GM12872 (cell line): Measurements from ENCODE around the gene TNP2.

Source experiments
- TF ChIP-seq, protein P1 (sequence below): IDR thresholded peaks from 3 replicates; pipeline ENCODE4 v1.5.1; 2011; ENCODE audit warnings: low read depth, mild to moderate bottlenecking, low read length, moderate library complexity; ENCODE audit not compliant: insufficient read depth

TNP2 gene

DNA sequence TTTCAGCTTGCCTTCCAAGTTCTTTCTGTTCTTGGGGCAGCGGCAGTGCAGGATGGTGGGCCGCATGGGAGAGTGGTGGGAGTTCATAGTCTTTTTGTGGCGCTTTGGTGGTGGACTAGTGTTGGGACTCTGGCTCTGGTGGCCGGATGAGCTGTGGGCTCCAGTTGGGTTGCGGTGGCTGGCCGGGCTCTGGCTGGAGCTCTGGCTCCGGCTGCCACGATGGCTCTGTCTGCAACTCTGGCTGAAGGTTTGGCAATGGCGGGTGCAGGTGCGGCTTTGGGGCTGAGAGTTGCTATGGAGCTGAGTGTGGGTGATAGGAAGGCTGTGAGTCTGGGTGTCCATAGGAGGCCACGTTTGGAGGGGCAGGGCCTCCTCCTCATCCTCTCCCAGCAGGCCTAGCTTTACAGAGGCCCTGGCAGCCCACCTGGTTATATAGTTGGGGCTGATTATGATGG lies at the start of gene TNP2:
TSS of gene TNP2 (minus strand) at position 405 of the 455 bp plus-strand sequence. CDS start at position 342, 63 bp downstream.
- TF ChIP-seq, protein P1, sequence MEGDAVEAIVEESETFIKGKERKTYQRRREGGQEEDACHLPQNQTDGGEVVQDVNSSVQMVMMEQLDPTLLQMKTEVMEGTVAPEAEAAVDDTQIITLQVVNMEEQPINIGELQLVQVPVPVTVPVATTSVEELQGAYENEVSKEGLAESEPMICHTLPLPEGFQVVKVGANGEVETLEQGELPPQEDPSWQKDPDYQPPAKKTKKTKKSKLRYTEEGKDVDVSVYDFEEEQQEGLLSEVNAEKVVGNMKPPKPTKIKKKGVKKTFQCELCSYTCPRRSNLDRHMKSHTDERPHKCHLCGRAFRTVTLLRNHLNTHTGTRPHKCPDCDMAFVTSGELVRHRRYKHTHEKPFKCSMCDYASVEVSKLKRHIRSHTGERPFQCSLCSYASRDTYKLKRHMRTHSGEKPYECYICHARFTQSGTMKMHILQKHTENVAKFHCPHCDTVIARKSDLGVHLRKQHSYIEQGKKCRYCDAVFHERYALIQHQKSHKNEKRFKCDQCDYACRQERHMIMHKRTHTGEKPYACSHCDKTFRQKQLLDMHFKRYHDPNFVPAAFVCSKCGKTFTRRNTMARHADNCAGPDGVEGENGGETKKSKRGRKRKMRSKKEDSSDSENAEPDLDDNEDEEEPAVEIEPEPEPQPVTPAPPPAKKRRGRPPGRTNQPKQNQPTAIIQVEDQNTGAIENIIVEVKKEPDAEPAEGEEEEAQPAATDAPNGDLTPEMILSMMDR, result no peak

DNA sequence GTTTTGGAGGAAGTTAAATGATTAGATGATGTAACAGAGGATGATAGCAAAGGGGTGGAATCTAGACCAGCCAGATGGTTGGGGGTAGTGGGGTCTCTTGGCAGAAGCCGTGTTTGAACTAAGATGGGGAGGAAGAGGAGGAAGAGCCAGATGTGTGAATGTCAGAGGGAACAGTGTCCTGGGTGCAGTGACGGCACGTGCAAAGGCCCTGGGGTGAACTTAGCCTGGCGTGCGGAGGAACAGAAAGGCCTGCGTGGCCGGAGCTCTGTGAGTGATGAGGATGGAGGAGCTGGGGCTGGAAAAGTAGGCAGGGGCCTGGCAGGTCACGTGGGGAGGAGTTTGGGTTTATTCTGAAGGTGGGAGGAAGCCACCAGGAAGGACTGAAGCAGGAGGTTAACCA lies 49.7 kb upstream of the TNP2 start:
- TF ChIP-seq, protein P1, result no peak

DNA sequence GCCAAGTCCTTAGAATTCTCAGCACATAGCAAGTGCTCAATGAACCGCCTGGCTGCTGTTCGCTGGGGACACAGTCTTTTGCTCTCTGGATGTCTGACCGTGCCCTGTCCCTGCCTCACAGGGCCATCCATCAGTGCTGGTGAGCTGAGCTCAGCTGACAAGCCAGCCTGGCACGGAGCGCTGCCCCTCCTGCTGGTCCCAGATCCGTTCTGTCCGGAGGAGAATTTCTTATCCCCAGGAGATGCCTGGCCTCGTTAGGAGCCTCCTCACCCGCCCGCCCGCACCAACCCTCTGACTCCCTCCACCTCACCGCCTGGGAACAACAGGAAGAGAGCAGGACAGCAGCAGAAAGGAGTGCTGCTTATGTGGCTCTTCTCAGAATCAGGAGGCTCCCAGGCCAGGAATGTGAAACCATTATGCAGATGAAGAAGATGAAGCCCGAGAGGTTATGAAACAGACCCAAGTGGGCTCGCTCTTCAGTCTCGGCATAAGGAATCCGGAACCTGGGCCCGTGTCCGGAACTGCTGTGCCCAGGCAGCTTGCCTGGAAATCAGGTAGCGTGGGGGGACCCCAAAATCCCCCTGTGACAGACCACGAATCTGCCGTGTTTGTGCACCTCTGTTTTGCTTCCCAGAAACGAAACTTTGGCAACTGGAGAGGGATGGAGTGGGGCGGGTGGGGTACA lies 47.3 kb upstream of the TNP2 start:
- TF ChIP-seq, protein P1, result no peak

DNA sequence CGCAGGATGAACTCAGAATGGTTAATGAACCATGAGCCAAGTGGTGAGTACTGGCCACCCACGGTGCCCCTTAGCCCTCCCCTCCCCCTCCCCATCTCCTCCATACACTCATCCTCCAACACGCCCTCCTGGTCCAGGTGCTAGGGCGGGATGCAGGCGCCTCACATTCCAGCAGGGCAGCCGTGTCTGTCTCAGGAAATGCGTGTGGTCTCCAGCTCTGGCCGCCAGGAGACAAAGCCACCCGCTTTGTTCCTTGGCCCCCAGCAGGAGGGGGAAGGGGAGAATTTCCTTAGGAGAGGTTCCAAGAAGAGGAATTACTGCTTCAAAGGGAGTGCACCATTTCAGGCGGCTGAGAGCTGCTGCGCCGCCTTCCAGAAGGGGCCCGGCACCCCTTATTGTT lies 46.4 kb upstream of the TNP2 start:
- TF ChIP-seq, protein P1, result no peak

DNA sequence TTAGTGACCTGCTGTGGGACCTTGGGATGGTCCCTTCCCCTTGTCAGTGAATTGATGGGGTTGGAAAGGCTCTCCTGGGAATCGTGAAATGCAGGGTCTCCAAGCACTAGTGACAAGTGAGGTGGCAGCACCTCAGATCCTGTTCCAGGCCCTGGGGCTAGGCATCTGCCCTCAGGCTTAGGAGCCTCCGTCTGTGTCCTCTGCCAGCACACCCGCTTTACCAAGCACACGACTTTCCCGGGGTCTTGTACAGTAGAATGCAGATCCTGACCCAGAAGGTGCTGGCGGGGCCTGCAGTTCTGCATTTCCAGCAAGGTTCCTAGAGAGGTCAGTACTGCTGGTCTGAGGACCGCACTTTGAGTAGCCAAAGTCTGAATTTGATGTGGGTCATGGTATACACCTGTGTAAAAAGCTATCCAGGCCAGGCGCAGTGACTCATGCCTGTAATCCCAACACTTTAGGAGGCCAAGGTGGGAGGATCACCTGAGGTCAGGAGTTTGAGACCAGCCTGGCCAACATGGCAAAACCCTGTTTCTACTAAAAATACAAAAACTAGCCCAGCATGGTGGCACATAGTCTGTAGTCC lies 45.3 kb upstream of the TNP2 start:
- TF ChIP-seq, protein P1, result no peak

DNA sequence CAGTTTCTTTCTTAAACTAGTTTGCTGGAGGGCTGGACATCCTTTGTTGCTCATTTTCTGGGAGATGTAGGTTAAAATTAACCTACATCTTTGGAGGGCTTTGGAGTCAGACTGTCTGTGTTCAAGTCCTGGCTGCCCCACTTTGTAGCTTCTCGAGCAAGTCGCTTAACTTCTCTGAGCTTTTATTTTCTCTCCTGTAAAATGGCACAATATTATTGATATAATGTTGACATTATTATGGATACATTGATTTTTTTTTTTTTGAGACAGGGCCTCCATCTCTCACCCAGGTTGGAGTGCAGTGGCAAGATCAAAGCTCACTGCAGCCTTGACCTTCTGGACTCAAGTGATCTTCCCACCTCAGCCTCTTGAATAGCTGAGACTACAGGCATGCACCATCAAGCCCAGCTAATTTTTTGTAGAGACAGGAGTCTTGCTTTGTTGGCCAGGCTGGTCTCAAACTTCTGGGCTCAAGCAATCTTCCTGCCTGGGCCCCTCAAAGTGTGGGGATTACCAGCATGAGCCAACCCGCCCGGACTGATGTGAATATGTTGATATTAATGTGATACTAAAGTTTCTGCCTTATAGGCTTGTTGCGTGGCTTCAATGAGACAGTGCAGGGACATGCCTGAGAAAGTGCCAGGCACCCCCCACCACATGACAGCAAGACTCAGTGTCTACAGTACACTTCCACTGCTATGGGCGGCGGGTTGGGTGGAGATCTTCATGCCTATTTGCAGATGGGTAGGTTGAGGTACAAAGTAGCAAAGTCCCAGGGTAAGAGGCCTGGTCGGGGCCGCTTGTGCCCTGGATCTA lies 44.6 kb upstream of the TNP2 start:
- TF ChIP-seq, protein P1, result no peak
